HepG2 (cell line): Measurements from ENCODE around the gene COL4A2. TPM values are rescaled to one million over a fixed set of nuclear protein-coding genes. Genes with fewer than 3 reads are reported as not detected.
"Not testable (repeated sequence)": the region's sequence is repeated elsewhere in the genome, so short reads cannot be mapped to it uniquely, and the experiment has no call there.

Source experiments
- ATAC-seq: fragments of 200-7000 bp; cut with Tn5 transposase; 3 replicates; pipeline ENCODE4 v1.9.1; 2020; ENCODE audit warnings: mild to moderate bottlenecking, moderate library complexity
- BruUV-seq: library from RNA; stranded (reverse); fragments of 400-500 nt; replicated peaks from 2 replicates; lab custom pipeline; 2021; lab: Mats Ljungman, UMichigan
- CTCF ChIA-PET: fragments of 300-600 bp; formaldehyde crosslinking; extraction: SDS; loops from one replicate; lab custom pipeline; 2021; ENCODE audit warnings: low total read pairs, inconsistent platforms, low intra/inter-chr PET ratio; lab: Yijun Ruan, JAX
- POLR2A ChIA-PET: fragments of 350-600 bp; sonication (Branson Sonifier 250); formaldehyde crosslinking; loops from one replicate; lab custom pipeline; 2020; ENCODE audit warnings: antibody characterized with exemption, inconsistent platforms; lab: Yijun Ruan, JAX
- DNase-seq: peaks from one replicate; pipeline ENCODE4 v3.0.0-alpha.2; 2015; ENCODE audit warnings: low spot score
- FAIRE-seq: peaks from 3 replicates; lab custom pipeline; 2011; peaks lifted over from hg19 to GRCh38; lab: Jason Lieb, UNC
- H2AFZ ChIP-seq: one replicate; pipeline ENCODE4 v1.6.1; 2011; ENCODE audit warnings: low read length, inconsistent platforms
- H3K27ac ChIP-seq: fragments of 300-600 bp; 3 replicates; pipeline ENCODE4 v1.8.0; 2011; ENCODE audit warnings: mixed run types, mild to moderate bottlenecking, mixed read lengths, low read length, inconsistent platforms; ENCODE audit not compliant: insufficient read depth; ENCODE audit errors: extremely low read length
- H3K27me3 ChIP-seq, 2 experiments: fragments of 200-600 bp in 1 of 2; 2 replicates in 1 of 2; 3 replicates in 1 of 2; pipeline versions ENCODE4 v1.6.0 to v1.8.0; 2011; ENCODE audit warnings: low read length in 2 of 2, mild to moderate bottlenecking in 2 of 2, moderate library complexity in 2 of 2, inconsistent platforms in 1 of 2; ENCODE audit not compliant: insufficient read depth in 2 of 2, control insufficient read depth in 1 of 2
- H3K36me3 ChIP-seq, 2 experiments: fragments of 200-600 bp in 1 of 2; replicated peaks in 1 of 2; 2 replicates in 1 of 2; 3 replicates in 1 of 2; pipeline versions ENCODE4 v1.5.1 to v1.8.0; 2011; ENCODE audit warnings: low read length in 2 of 2, inconsistent platforms in 1 of 2; ENCODE audit not compliant: insufficient read depth in 2 of 2, control insufficient read depth in 1 of 2
- H3K4me1 ChIP-seq: 2 replicates; pipeline ENCODE4 v1.5.1; 2012; ENCODE audit warnings: low read length, inconsistent platforms; ENCODE audit not compliant: insufficient read depth
- H3K4me2 ChIP-seq: 2 replicates; pipeline ENCODE4 v1.6.0; 2011; ENCODE audit warnings: low read depth, low read length, inconsistent platforms
- H3K4me3 ChIP-seq, 3 experiments: fragments of 200-600 bp in 1 of 3; sonication (generic), shearing (Covaris generic) in 1 of 3; replicated peaks in 1 of 3; 2 replicates each; pipeline ENCODE4 v1.5.1; 2011 to 2016; ENCODE audit warnings: low read length in 3 of 3, inconsistent platforms in 2 of 3, low read depth in 2 of 3, mild to moderate bottlenecking in 2 of 3, control low read depth in 1 of 3, mixed read lengths in 1 of 3; ENCODE audit not compliant: insufficient read depth in 1 of 3
- H3K79me2 ChIP-seq: one replicate; pipeline ENCODE4 v1.6.1; 2011; ENCODE audit warnings: low read length, inconsistent platforms; ENCODE audit not compliant: insufficient read depth
- H3K9ac ChIP-seq: 2 replicates; pipeline ENCODE4 v1.6.0; 2011; ENCODE audit warnings: mild to moderate bottlenecking, low read depth, low read length, inconsistent platforms; ENCODE audit not compliant: insufficient read depth
- H3K9me3 ChIP-seq: 2 replicates; pipeline ENCODE4 v1.5.1; 2012; ENCODE audit warnings: mild to moderate bottlenecking, low read length
- H4K20me1 ChIP-seq: 2 replicates; pipeline ENCODE4 v1.6.0; 2011; ENCODE audit warnings: inconsistent platforms, mild to moderate bottlenecking, low read length, moderate library complexity; ENCODE audit not compliant: insufficient read depth
- MIER3 ChIP-seq: IDR thresholded peaks from 2 replicates; pipeline ENCODE4 v1.6.1; 2016; ENCODE audit warnings: missing compliant biosample characterization, borderline replicate concordance
- SETDB1 ChIP-seq: sonication (generic); formaldehyde crosslinking; IDR thresholded peaks from 2 replicates; pipeline ENCODE4 v1.5.1; 2020; ENCODE audit warnings: missing genetic modification reagents, mild to moderate bottlenecking, borderline replicate concordance
- WGBS: methylation state at CpG from one replicate; pipeline ENCODE4 v1.1.6; 2017; ENCODE audit warnings: low lambda C conversion rate; 5-methylcytosine and 5-hydroxymethylcytosine counted together
- in situ Hi-C: cut with HindIII; loops from 2 replicates; pipeline ENCODE4 v1.10.0; 2017; ENCODE audit warnings: low pct_unique_long_range_greater_than_20kb; ENCODE audit not compliant: extremely low pct_ligation_motif_present
- intact Hi-C: fragments of 100-400 bp; cut with micrococcal nuclease; formaldehyde crosslinking; loops from one replicate; pipeline ENCODE4 v1.10.0; 2022; ENCODE audit not compliant: unreplicated experiment
- polyA plus RNA-seq, 8 experiments: library from polyadenylated mRNA; depleted of rRNA in 3 of 8; stranded (reverse) in 7 of 8; unstranded in 1 of 8; fragments of >200 nt; fragmentation: Illumina TruSeq in 4 of 8; extraction: Trizol in 4 of 8; gene quantifications; 2 replicates each; pipeline versions ENCODE4 v1.2.1 to v1.2.3, GENCODE V29; 2011 to 2016; ENCODE audit warnings: low read depth in 4 of 8, missing spikeins in 1 of 8, mixed read lengths in 1 of 8; ENCODE audit not compliant: insufficient read depth in 1 of 8
- total RNA-seq, 5 experiments: library from RNA; depleted of rRNA; stranded (reverse); fragments of >200 nt; fragmentation: Illumina TruSeq; extraction: Trizol; gene quantifications; 2 replicates each; pipeline ENCODE4 v1.2.3, GENCODE V29; 2016; ENCODE audit warnings: low read depth in 1 of 5

Gene COL4A2
- total and polyA plus RNA-seq, 2 of the 13 experiments (the other 11 are each of a cell fraction or from before 2014, with no cell fraction given), result 0.22 to 1.9 TPM

- 29% methylated on average over 13 of the region's 13 CpGs for WGBS
- H2AFZ ChIP-seq, result no peak overlapping the region
- H3K27ac ChIP-seq, result no peak overlapping the region
- ChIA-PET CTCF (no interaction called here), POLR2A (no interaction called here)
- H3K27me3 ChIP-seq, result peaks cover 2 to 57% of the 10 kb centered on the region in 2 experiments; a peak in 4 of 5 replicates
- intact Hi-C loops, result no loop called here
- H3K9me3 ChIP-seq, result no peaks in the 10 kb centered on the region
- H3K79me2 ChIP-seq, result no peaks in the 10 kb centered on the region
- ATAC-seq (no peak), FAIRE-seq (no peak), DNase-seq (no peak)
- BruUV-seq, result no TSS peak
- no peaks in the 10 kb centered on the region for H4K20me1 ChIP-seq
- H3K4me3 ChIP-seq, result no peak overlapping the region
- no peak overlapping the region for H3K4me2 ChIP-seq
- no peak for TF ChIP-seq MIER3 (CRISPR knock-in tag)
- no peak for TF ChIP-seq SETDB1 (CRISPR knock-in tag)
- in situ Hi-C loops, result no loop called here
- H3K4me1 ChIP-seq, result no peaks in the 10 kb centered on the region
- H3K36me3 ChIP-seq, result no peaks in the 10 kb centered on the region
- H3K9ac ChIP-seq, result no peak overlapping the region
Observed at GRCh38 chr13:110394371-110394841, 87.3 kb downstream of the COL4A2 start.

GRCh38 chr13:110395616-110396015 lies 88.5 kb downstream of the COL4A2 start:
- DNase-seq, H3K9ac ChIP-seq, H3K36me3 ChIP-seq, H3K4me1 ChIP-seq, H3K27ac ChIP-seq, FAIRE-seq, H3K9me3 ChIP-seq, H3K79me2 ChIP-seq, BruUV-seq, intact Hi-C loops, ATAC-seq, H2AFZ ChIP-seq, H3K4me2 ChIP-seq, H3K4me3 ChIP-seq, CTCF ChIA-PET, H4K20me1 ChIP-seq, in situ Hi-C loops, POLR2A ChIA-PET: not testable (repeated sequence)
- WGBS, result 38% methylated on average over 14 of the region's 14 CpGs
- H3K27me3 ChIP-seq, result peaks cover 2 to 53% of the 10 kb centered on the region in 2 experiments; a peak in 4 of 5 replicates
